GM15510 (cell line): ENCODE data around the gene OR51E2.

Experiments used
- POLR2A ChIP-seq: IDR thresholded peaks from 3 replicates; pipeline ENCODE4 v1.6.1; 2011; ENCODE audit warnings: borderline replicate concordance; ENCODE audit not compliant: insufficient read length; ENCODE audit errors: extremely low read depth

OR51E2 gene, protein sequence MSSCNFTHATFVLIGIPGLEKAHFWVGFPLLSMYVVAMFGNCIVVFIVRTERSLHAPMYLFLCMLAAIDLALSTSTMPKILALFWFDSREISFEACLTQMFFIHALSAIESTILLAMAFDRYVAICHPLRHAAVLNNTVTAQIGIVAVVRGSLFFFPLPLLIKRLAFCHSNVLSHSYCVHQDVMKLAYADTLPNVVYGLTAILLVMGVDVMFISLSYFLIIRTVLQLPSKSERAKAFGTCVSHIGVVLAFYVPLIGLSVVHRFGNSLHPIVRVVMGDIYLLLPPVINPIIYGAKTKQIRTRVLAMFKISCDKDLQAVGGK

DNA sequence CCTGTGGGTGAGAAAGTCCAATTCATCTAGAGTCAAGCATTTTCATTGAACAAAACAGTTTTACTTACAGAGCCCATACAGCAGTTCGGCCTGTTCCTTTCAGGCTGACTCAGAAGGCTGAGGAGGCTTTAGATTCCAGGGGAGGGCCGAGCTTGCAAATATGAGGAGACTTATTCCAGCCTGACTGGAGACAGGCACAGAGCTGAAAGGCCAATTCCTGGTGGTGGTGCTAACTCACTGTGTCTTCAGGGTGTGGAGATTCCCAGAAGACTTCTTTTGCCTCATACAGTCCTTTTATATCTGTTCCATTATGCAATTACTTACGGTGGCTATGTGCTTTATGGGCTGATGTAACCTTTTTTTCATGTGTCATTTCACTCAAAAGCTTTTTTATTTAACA lies at the start of gene OR51E2:
Gene OR51E2 (minus strand): TSS at position 269 of the 400 bp plus-strand sequence. CDS start 15,142 bp downstream, outside the sequence.
- no peak for TF ChIP-seq POLR2A

DNA sequence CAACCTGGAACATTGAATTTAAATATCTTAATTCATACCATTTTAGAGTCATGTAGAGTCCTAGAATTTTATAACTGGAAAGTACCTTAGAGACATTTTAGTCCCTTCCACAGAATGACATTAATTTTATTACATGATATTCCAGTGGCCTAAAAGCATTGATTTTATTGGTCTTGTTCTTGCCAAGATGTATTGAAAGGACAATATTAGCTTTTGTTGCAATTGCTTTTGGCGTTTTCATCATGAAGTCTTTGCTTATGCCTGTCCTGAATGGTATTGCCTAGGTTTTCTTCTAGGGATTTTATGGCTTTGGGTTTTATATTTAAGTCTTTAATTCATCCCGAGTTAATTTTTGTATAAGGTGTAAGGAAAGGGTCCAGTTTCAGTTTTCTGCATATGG lies 43.1 kb upstream of the OR51E2 start:
- TF ChIP-seq POLR2A, result no peak

DNA sequence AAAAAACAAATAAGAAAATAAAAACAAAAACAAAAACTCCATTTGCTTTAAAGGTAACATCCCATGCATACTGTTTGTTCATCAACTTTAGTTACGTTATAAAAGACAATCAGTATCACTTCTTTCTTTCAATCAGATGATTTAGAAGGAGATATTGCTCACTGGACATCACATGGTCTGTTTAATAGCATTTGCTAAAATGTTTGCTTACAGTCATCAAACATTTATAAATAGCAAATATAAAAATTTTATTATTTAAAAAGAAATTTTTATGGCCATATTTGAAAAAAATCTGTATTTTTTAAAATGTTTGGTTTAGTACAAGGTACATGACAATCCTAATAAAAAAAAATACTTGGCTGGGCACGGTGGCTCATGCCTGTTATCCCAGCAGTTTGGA lies 29.5 kb upstream of the OR51E2 start:
- no peak for TF ChIP-seq POLR2A

DNA sequence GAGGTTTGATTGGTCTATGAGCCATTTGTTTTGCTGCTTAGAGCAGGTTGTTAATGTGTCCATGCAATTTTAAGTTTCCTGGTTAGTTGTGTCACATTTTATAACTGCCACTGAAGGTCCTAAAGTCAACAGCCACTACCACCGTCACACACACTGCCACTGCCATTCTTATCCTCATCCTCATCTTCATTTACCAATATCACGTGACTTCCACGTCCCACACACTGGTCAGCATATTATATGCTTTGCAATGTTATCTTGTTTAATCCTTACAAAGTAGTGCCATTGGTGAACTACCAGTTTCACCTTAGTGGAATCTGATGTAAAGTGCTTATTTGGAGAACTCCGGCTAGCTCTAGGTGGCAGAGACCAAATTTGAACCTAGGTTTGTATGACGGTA lies 16.6 kb upstream of the OR51E2 start:
- TF ChIP-seq POLR2A, result no peak

DNA sequence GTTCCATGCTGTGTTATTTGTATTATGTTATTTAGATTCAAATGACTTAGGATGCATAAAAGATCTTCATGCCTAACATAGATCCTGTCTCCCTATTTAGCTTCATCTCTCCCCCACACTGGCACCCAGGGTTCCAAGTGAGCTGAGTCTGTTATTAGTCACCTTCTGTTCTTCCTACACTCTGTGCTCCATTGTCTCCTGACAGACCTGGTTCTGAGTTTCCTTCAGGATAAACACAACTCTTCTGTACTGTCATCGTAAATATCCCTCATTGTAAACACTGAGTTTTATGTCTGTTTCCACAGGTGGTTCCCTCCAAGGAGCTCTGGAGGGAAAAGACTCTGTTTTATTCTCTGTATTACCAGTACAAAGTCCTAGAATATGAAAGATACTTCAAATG lies 15.6 kb upstream of the OR51E2 start:
- no peak for TF ChIP-seq POLR2A

DNA sequence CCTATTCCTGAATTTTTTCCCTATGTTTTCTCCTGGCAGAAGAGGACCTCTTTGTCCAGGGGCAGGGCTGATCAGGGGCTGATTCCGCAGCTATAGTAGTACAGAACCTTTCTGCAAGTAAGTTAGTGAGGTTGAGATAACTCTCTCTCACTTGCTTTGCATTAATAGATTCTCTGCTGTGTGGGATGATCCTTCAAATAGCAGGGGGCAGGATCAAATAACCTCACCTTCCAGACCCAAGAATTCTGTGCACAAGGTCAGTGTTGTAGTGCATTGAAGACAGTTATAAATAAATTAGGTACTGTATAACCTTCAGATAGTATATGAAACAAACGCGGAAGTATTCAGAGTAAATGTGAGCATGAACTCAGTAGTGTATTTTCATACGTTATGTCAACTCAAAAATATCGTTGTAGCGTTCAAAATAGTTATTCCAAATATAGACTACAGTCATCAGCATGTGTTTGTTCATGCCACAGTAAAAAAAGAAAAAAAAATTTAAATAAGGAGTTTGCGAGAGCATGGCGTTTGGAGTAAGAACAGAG lies 7.2 kb upstream of the OR51E2 start:
- no peak for TF ChIP-seq POLR2A

DNA sequence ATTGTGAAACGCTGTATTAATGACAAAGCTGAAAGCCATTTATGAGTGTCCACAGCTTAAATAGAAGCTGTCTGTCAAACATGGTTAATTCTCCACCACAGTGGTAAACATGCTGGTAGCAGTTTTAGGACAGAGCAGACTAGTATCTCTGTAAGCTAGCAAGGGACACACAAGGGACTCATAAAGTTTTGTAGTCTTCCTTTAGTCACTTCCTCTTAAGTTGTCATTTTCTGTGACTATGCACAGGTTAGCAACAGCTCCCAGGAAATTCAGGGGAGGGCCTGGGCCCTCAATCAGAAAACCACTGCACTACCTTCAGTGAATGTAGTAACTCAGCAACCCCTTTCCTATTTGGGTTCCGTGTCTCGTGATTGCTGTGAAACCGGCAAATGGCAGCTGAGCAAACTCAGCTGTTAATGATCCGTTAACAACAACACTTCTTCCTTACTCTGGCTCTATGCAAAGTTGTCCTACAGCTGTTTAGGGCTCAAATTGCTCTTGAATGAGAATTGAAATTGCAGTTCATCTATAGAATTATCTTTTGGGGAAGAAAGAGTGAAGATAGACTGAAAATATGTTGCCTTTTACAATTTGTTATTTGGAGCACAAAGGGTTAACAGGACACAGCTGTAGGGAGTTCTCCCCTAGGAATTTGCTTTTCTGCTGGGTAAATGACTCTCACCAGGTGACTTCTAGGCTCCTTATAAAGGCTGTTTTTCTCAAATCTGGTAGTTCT lies 6.6 kb upstream of the OR51E2 start, which contains the start of gene MMP26:
Gene MMP26 (plus strand): TSS at position 731 of the 736 bp plus-strand sequence.
- TF ChIP-seq POLR2A, result no peak

DNA sequence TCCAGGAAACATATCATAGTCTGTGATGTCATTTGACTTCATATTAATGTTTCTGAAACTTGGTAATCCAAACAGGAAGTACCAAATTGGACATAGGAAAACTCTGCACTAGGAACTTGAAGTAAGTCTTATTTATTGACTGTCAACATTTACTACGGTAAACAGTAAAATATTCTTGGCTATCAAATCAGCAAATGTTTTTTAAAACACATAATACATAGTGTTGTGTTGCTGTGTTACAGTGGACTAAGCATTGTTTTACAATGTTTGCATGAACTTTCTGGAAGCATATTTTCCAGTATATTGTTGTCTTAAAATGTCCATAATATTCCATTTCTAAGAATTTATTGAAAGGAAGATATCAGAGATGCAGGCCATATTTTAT lies 2.8 kb upstream of the OR51E2 start:
- TF ChIP-seq POLR2A, result no peak

DNA sequence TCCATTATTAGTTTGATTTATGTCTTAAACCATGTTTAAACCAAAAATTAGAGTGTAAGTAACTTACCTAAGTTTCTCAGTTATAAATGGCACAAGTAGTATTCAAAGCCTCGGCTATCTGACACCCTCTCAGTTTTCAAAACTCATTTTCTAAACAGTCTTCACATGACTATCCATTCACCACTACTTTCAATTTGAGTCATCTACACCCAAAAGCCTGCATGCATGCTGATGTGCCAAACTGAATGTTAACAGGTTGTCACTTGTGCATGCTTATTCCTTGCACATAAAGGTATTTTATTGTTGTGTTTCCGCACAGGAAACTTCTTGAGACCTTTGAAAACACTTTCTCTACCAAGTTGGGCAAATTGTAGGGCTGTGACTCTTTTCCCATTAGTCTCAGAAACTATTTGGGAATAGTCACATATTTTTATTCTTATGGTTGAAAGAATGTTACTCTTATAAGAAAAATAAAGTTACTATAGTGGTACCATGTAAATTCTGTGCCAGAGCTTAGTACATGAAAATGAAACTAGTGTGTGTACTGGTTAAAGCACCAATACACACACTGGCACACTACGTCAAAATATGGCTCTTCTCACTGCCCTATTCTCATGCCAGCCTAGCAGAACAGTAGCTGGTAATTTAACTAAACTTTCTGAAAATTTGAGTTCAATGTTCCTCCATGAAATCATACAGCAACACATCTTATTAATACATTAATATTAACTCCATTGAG lies 2.2 kb upstream of the OR51E2 start:
- TF ChIP-seq POLR2A, result no peak

DNA sequence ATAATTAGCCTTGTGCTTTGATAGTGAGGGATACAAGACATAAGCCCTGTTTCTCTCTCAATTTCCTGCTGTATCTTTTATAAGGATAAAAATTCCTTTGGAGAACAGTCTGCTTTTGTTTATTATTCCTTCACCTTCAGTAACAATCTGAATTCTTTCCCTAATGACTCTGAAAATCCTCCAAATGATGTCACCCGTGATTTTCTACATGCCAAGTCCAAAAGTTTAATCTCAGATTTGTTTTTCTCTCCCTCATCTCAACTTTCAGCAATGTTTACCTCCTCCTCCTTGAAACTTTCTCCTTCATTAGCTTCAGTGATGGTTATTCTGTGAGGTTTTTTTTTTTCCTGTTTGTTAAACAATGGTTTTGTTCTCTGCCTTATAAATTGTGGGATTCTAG lies 2.2 kb downstream of the OR51E2 start:
- no peak for TF ChIP-seq POLR2A

DNA sequence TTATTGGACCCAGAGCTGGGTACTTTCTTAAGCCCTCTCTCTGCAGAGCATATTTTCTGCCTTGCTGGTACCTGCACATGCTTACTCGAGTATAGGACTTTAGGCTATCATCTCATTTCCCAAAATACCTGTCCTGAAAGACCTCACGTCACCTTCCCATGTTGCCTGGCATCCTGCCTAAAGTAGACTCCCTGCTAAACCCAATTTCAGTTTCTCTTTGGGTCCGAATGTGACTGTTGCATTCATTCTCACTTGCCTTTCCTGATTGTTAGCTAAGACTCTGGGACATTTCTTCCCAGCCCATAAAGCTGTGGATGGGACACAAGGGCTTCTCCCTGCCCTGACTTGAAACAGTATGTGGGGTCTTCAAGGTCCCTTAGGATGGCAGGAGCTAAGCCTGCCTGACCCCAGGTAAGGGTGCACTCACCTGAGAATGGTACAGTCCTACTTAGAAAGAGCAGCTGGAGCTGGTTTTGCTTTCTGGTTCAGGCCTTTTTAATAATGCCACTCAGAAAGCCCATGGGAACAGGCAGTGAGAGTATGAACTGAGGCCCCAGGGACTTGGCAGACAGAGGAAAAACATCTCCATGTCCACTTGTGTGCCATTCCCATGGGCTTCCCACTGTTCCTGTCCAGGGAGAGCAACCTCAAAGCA lies 12.9 kb downstream of the OR51E2 start:
- no peak for TF ChIP-seq POLR2A

DNA sequence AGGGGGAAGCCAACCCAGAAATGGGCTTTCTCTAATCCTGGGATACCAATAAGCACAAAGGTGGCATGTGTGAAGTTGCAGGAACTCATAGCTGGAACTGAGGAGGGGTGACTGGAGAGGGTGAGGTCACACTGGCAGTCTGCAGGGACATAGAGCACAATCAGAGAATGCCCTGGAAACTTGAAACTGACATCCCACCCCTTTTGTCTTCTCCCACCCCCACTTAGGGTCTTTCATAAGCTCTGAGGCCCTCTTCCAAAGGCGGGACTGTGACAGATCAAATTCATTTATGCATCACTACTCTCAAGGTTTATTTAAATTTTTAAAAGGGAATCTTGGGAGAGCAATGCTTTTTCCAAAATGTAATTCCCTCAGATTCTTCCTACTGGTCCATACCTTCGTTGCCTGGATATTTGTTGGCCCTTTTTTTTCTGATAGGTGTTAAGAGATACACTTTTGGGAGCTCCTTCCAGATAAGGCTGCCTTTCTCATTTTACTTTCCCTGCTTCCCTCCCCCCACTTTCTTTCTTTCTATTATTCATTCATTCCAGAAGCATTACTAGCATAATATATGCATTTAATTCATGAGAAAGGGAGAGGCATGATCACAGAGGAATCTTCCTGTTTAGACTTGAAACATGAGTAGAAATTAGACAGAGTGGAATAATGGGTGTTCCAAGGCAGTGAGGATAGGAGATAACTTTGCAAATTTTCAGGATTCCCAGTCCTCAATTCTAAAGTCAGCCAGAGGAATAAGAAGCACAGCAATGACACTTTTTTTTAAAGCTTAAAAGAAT lies 14.8 kb downstream of the OR51E2 start:
- TF ChIP-seq POLR2A, result no peak

DNA sequence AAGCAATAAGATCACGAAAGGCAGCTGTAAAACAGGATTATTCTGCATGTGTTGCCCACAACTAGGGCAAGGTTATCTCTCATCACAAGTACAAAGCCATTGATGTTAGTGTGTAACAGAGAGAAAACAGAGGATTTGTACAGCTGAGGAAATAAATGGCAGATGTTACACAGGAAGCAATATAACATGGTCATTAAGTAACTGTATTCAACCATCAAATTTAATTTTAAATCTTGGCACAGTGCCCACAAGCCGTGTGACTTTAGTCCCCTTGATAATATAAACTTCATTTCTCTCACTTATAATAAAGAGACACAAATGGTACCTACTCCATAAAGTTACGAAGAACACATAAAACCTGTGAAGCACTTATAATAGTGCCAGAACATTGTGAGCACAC lies 17.3 kb downstream of the OR51E2 start:
- TF ChIP-seq POLR2A, result no peak

DNA sequence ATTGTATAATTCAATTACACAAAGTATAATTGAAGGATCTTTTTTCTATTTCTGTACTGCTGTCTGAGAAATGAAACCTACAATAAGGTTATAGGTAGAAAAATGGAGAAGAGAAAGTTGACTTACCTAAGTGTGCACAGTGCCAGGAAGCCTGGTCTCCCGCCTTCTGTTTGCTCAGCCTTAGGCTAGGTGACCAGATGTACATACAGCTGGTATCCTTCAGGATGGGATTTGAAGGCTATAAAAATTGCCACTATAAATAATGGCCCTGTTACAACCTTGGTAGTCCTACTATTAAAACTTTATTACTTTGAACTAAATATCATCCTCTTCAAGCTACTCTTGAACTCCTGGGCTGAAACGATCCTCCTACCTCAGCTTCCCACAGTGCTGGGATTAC lies 19.7 kb downstream of the OR51E2 start:
- TF ChIP-seq POLR2A, result no peak
